Measurements from ENCODE around the gene DHX38. TPM values are rescaled to one million over a fixed set of nuclear protein-coding genes. Genes with fewer than 3 reads are reported as not detected.

DHX38 gene
- polyA plus RNA-seq, 6 donors from 2014 or later = 15.3 to 29.6 (median 20.1) TPM

- Mint-ChIP-seq H3K4me3 (peak overlapping the region in 1 of 8 donors; percentile 31), H3K36me3 (peaks cover 39 to 65% of the 10 kb centered on the region in 2 donors), H3K4me1 (peaks cover 36 to 54% (median 44%) of the 10 kb centered on the region in 3 donors), H3K27ac (peak overlapping the region in 1 of 6 donors; percentile 59), H3K27me3 (no peaks in the 10 kb centered on the region), H3K9me3 (no peaks in the 10 kb centered on the region)
- ATAC-seq (ENCODE audit: low read depth in 2 of 2) (no peak), DNase-seq (no peak)
Observed at GRCh38 chr16:72098936-72099335, 5.3 kb downstream of the DHX38 start.

DNA sequence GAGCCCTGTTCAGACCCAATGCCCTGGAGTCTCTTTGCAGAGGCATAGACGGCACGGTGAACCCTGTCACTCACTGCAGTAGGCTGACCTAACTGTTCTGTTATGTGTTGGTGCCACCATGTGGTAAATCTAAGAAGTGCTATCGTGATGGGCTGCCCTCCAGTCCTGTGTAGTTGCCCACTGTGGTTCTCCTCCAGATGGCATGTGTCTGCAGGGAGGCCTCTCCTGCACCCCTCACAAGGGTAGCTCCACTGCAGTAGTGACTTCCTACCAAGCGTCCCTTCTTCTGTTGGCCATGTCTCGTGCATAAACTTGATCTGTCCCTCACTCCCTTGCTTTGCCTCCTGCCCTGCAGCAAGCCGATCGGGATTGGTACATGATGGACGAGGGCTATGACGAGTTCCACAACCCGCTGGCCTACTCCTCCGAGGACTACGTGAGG is 5.8 kb downstream of the DHX38 start:
- ATAC-seq (ENCODE audit: low read depth in 2 of 2) (peak; percentile 89 to 93), DNase-seq (peak; percentile 54)
- H3K27ac Mint-ChIP-seq = peak overlapping the region in 1 of 6 donors; percentile 59
- H3K27me3 Mint-ChIP-seq = no peaks in the 10 kb centered on the region
- H3K36me3 Mint-ChIP-seq = peaks cover 39 to 65% of the 10 kb centered on the region in 2 donors
- peaks cover 32 to 49% (median 40%) of the 10 kb centered on the region in 3 donors for H3K4me1 Mint-ChIP-seq
- peak overlapping the region in 1 of 8 donors; percentile 31 for H3K4me3 Mint-ChIP-seq
- no peaks in the 10 kb centered on the region for H3K9me3 Mint-ChIP-seq

- H3K27ac Mint-ChIP-seq = peak overlapping the region in 3 of 6 donors; percentile 24 to 88 (median 82)
- DNase-seq (no peak), ATAC-seq (ENCODE audit: low read depth in 2 of 2) (no peak)
- H3K4me3 Mint-ChIP-seq = no peak overlapping the region
- no peaks in the 10 kb centered on the region for H3K9me3 Mint-ChIP-seq
- H3K27me3 Mint-ChIP-seq = no peaks in the 10 kb centered on the region
- peaks cover 43 to 73% of the 10 kb centered on the region in 2 donors for H3K36me3 Mint-ChIP-seq
- H3K4me1 Mint-ChIP-seq = peaks cover 17 to 32% (median 22%) of the 10 kb centered on the region in 3 donors
Observed at GRCh38 chr16:72101195-72101594, 7.5 kb downstream of the DHX38 start.

DNA sequence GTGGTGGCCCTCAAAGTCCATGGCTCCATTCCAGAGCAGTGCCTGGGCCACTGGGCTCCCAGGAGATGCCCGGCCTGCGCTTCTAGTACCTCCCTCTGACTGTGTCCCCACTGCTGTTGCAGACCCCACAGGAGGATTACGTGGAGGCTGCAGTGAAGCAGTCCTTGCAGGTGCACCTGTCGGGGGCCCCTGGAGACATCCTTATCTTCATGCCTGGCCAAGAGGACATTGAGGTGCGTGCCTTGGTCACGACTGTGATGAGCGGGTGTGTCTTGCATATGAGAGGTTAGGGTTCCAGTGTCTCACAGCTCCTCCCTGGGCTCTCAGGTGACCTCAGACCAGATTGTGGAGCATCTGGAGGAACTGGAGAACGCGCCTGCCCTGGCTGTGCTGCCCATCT is 11.3 kb downstream of the DHX38 start:
- peaks cover 40 to 62% of the 10 kb centered on the region in 2 donors for H3K36me3 Mint-ChIP-seq
- H3K27me3 Mint-ChIP-seq = no peaks in the 10 kb centered on the region
- DNase-seq (no peak), ATAC-seq (ENCODE audit: low read depth in 2 of 2) (no peak)
- no peaks in the 10 kb centered on the region for H3K9me3 Mint-ChIP-seq
- H3K4me1 Mint-ChIP-seq = peaks cover 8 to 19% (median 18%) of the 10 kb centered on the region in 3 donors
- peak overlapping the region in 1 of 8 donors; percentile 5 for H3K4me3 Mint-ChIP-seq
- H3K27ac Mint-ChIP-seq = peak overlapping the region in 1 of 6 donors; percentile 34

DNA sequence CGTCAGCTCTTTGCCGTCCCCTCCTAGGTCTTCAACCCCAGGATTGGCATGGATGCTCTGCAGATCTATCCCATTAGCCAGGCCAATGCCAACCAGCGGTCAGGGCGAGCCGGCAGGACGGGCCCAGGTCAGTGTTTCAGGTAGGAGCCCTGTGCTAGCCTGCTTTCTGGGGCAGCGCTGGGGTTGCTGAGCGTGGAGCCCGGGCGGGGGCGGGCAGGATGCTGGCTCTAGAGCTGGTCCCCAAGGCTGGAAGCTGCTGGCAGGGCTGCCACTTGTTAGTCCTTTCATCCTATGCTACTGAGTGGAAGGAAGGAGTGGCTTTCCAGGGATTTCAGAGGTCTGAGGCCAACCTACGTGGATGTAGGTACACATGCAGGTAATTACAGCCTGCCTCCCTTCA is 12.3 kb downstream of the DHX38 start:
- Mint-ChIP-seq H3K9me3 (no peaks in the 10 kb centered on the region), H3K4me1 (peaks cover 8 to 17% (median 14%) of the 10 kb centered on the region in 3 donors)

DNA sequence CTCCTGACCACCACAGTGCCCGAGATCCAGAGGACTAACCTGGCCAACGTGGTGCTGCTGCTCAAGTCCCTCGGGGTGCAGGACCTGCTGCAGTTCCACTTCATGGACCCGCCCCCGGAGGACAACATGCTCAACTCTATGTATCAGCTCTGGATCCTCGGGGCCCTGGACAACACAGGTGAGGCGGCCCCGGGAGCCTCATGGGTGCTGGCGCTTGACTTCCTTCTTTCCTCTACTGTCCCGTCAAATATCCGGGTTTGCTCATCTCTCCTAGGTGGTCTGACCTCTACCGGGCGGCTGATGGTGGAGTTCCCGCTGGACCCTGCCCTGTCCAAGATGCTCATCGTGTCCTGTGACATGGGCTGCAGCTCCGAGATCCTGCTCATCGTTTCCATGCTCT is 13.7 kb downstream of the DHX38 start:
- ATAC-seq (ENCODE audit: low read depth in 2 of 2) = no peak
- no peak overlapping the region for H3K27ac Mint-ChIP-seq
- peaks cover 4 to 8% (median 6%) of the 10 kb centered on the region in 3 donors for H3K4me1 Mint-ChIP-seq
- H3K36me3 Mint-ChIP-seq = peaks cover 43 to 63% of the 10 kb centered on the region in 2 donors
- no peaks in the 10 kb centered on the region for H3K27me3 Mint-ChIP-seq
- H3K9me3 Mint-ChIP-seq = no peaks in the 10 kb centered on the region
- no peak for DNase-seq
- H3K4me3 Mint-ChIP-seq = no peak overlapping the region

More for the DNA sequence above, 12.3 kb downstream of the DHX38 start:
- no peak overlapping the region for H3K4me3 Mint-ChIP-seq
- H3K27ac Mint-ChIP-seq = no peak overlapping the region
- DNase-seq (no peak), ATAC-seq (ENCODE audit: low read depth in 2 of 2) (no peak)
- no peaks in the 10 kb centered on the region for H3K27me3 Mint-ChIP-seq
- H3K36me3 Mint-ChIP-seq = peaks cover 47 to 66% of the 10 kb centered on the region in 2 donors

DNA sequence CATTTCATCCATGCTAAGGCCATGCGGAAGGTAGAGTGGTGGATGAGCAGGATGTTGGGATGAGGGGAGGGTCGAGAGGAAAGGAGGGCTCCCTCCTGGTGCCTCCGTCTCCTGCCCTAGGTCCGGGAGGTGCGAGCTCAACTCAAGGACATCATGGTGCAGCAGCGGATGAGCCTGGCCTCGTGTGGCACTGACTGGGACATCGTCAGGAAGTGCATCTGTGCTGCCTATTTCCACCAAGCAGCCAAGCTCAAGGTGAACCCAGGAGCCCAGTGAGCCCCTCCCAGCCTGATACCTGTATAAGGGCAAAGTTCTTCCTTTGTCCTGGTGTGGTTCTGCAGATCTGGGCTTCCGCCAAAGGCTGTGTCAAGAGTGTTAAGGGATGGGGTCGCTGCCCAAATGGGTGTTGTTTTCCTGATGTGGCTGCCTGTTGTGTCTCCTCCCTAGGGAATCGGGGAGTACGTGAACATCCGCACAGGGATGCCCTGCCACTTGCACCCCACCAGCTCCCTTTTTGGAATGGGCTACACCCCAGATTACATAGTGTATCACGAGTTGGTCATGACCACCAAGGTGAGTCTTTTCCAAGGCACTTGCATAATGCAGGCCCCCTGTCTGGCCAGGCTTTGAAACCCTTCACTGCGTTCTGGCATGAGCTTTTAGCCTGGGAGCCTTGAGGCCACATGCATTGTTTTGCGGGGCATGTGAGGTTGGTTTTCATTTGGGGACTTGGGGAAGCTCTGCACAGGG is 14.9 kb downstream of the DHX38 start:
- no peak for DNase-seq
- no peaks in the 10 kb centered on the region for H3K27me3 Mint-ChIP-seq
- H3K4me1 Mint-ChIP-seq = peaks cover 0 to 4% (median 0%) of the 10 kb centered on the region in 3 donors
- H3K27ac Mint-ChIP-seq = no peak overlapping the region
- no peaks in the 10 kb centered on the region for H3K9me3 Mint-ChIP-seq
- peaks cover 39 to 53% of the 10 kb centered on the region in 2 donors for H3K36me3 Mint-ChIP-seq
- H3K4me3 Mint-ChIP-seq = no peak overlapping the region
- no peak for ATAC-seq (ENCODE audit: low read depth in 2 of 2)

DNA sequence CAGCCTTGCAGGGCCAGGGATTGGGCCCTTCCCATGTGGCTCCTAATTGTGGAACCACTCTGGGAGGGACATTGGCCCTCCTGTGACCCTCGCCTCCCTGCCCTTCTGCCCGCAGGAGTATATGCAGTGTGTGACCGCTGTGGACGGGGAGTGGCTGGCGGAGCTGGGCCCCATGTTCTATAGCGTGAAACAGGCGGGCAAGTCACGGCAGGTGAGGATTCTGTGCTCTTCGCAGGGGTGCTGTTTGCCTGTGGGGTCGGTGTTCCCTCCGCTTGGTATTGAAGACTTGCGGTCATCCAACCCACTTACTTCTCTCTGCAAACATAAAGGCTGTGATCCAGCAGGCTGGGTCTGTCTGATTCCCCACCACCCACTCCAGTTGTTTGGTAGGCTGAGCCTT is 15.7 kb downstream of the DHX38 start:
- Mint-ChIP-seq H3K4me3 (no peak overlapping the region), H3K9me3 (no peaks in the 10 kb centered on the region), H3K4me1 (peaks cover 0 to 4% (median 0%) of the 10 kb centered on the region in 3 donors), H3K27me3 (no peaks in the 10 kb centered on the region), H3K36me3 (peaks cover 39 to 49% of the 10 kb centered on the region in 2 donors), H3K27ac (no peak overlapping the region)
- ATAC-seq (ENCODE audit: low read depth in 2 of 2) (no peak), DNase-seq (no peak)

DNA sequence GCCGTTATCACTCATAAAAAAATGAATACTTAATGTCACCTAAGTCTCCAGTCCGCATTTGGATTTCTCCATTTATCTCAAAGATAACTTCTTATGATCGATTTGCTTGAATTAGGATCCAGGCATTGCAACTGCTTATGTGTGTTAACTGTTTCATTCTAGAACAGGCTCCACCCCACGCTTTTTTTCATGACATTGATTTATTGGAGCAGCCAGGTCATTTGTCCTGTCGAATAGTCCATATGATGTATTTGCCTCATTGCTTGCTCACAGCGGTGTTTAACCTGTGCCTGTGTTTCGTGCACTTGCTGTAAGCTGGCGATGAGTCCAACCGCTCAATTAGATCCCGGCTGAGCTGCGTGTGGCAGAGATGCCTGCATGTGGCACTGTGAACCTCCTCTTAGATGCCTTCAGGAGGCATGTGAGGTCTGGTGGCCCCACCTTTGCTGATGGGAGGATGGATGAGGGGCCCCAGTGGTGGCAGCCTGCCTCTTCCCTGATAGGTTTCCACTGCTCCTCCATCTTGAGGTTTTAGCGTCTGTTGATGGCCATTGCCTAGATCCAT is 16.4 kb downstream of the DHX38 start:
- H3K4me1 Mint-ChIP-seq = peaks cover 0 to 4% (median 0%) of the 10 kb centered on the region in 3 donors
- H3K4me3 Mint-ChIP-seq = no peak overlapping the region
- no peaks in the 10 kb centered on the region for H3K9me3 Mint-ChIP-seq
- DNase-seq (no peak), ATAC-seq (ENCODE audit: low read depth in 2 of 2) (no peak)
- H3K27me3 Mint-ChIP-seq = no peaks in the 10 kb centered on the region
- no peak overlapping the region for H3K27ac Mint-ChIP-seq
- peaks cover 39 to 48% of the 10 kb centered on the region in 2 donors for H3K36me3 Mint-ChIP-seq

- H3K4me1 Mint-ChIP-seq = peaks cover 0 to under 1% (median 0%) of the 10 kb centered on the region in 3 donors
- no peaks in the 10 kb centered on the region for H3K27me3 Mint-ChIP-seq
- peak overlapping the region in 1 of 6 donors; percentile 94 for H3K27ac Mint-ChIP-seq
- H3K4me3 Mint-ChIP-seq = no peak overlapping the region
- no peak for DNase-seq
- no peaks in the 10 kb centered on the region for H3K9me3 Mint-ChIP-seq
- no peak for ATAC-seq (ENCODE audit: low read depth in 2 of 2)
- H3K36me3 Mint-ChIP-seq = peaks cover 32 to 39% of the 10 kb centered on the region in 2 donors
Observed at GRCh38 chr16:72110662-72111615, 17.3 kb downstream of the DHX38 start.

GRCh38 chr16:72111657-72112451 is 18.2 kb downstream of the DHX38 start:
- H3K4me1 Mint-ChIP-seq = no peaks in the 10 kb centered on the region
- DNase-seq = no peak
- H3K27me3 Mint-ChIP-seq = no peaks in the 10 kb centered on the region
- H3K27ac Mint-ChIP-seq = no peak overlapping the region
- H3K36me3 Mint-ChIP-seq = peaks cover 32% of the 10 kb centered on the region in 2 donors
- no peak for ATAC-seq (ENCODE audit: low read depth in 2 of 2)
- H3K9me3 Mint-ChIP-seq = no peaks in the 10 kb centered on the region
- no peak overlapping the region for H3K4me3 Mint-ChIP-seq

GRCh38 chr16:72112452-72112792 is 18.8 kb downstream of the DHX38 start:
- Mint-ChIP-seq H3K4me3 (peak overlapping the region in 1 of 8 donors; percentile 42), H3K27me3 (no peaks in the 10 kb centered on the region), H3K36me3 (peaks cover 28% of the 10 kb centered on the region in 2 donors), H3K4me1 (no peaks in the 10 kb centered on the region), H3K9me3 (no peaks in the 10 kb centered on the region), H3K27ac (no peak overlapping the region)
- ATAC-seq (ENCODE audit: low read depth in 2 of 2) (no peak), DNase-seq (no peak)

Data from naive B cell (primary cell).